Ishikawa (cell line): ENCODE data around the gene NAPG.

Experiments
- CEBPB ChIP-seq: IDR thresholded peaks from 2 replicates; pipeline ENCODE4 v1.6.1; 2012
- CREB1 ChIP-seq: IDR thresholded peaks from 2 replicates; pipeline ENCODE4 v1.6.1; 2012; ENCODE audit warnings: low read depth
- EGR1 ChIP-seq: IDR thresholded peaks from 2 replicates; pipeline ENCODE4 v1.6.1; 2012
- EP300 ChIP-seq: IDR thresholded peaks from 2 replicates; pipeline ENCODE4 v1.6.1; 2012; ENCODE audit warnings: borderline replicate concordance
- FOXM1 ChIP-seq: IDR thresholded peaks from 2 replicates; pipeline ENCODE4 v1.6.1; 2012; ENCODE audit warnings: low read depth, borderline replicate concordance
- NFIC ChIP-seq: IDR thresholded peaks from 2 replicates; pipeline ENCODE4 v1.6.1; 2012
- RAD21 ChIP-seq: IDR thresholded peaks from 2 replicates; pipeline ENCODE4 v1.6.1; 2012; ENCODE audit warnings: low read depth
- TAF1 ChIP-seq: IDR thresholded peaks from 2 replicates; pipeline ENCODE4 v1.6.1; 2012; ENCODE audit warnings: low read depth, mild to moderate bottlenecking
- TCF12 ChIP-seq: IDR thresholded peaks from 2 replicates; pipeline ENCODE4 v1.6.1; 2012; ENCODE audit warnings: low read depth
- TEAD4 ChIP-seq: IDR thresholded peaks from 2 replicates; pipeline ENCODE4 v1.6.1; 2012
- USF1 ChIP-seq: IDR thresholded peaks from 2 replicates; pipeline ENCODE4 v1.6.1; 2012
- YY1 ChIP-seq: IDR thresholded peaks from 2 replicates; pipeline ENCODE4 v1.6.1; 2012; ENCODE audit warnings: low read depth
- ZBTB7A ChIP-seq: IDR thresholded peaks from 2 replicates; pipeline ENCODE4 v1.6.1; 2012; ENCODE audit warnings: low read depth
- TF ChIP-seq, protein P1 (sequence below): IDR thresholded peaks from 2 replicates; pipeline ENCODE4 v1.6.1; 2012; ENCODE audit warnings: low read depth, mild to moderate bottlenecking
- TF ChIP-seq, protein P2 (sequence below): IDR thresholded peaks from 2 replicates; pipeline ENCODE4 v1.6.1; 2012

NAPG gene

DNA sequence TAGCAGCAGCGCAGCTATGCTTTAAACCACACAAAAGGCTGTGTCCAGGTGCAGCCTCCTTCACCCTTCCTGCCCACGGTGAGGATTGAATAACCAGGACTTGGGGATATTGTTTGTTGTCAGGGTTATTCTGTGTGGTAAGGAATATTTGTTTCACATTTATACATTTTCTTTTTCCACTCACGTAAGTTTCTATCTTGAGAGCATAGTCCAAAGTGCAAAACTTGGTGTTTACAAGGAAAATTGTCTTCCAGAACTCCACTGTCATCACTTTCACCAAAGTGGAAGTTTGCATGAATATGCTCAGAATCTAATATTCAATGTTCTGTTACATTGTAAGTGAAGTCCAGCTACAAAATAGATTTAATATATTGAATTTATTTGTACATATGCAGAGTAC, 26.4 kb downstream of the NAPG start:
- no peak for TF ChIP-seq EP300
- no peak for TF ChIP-seq USF1
- TF ChIP-seq, protein P1, sequence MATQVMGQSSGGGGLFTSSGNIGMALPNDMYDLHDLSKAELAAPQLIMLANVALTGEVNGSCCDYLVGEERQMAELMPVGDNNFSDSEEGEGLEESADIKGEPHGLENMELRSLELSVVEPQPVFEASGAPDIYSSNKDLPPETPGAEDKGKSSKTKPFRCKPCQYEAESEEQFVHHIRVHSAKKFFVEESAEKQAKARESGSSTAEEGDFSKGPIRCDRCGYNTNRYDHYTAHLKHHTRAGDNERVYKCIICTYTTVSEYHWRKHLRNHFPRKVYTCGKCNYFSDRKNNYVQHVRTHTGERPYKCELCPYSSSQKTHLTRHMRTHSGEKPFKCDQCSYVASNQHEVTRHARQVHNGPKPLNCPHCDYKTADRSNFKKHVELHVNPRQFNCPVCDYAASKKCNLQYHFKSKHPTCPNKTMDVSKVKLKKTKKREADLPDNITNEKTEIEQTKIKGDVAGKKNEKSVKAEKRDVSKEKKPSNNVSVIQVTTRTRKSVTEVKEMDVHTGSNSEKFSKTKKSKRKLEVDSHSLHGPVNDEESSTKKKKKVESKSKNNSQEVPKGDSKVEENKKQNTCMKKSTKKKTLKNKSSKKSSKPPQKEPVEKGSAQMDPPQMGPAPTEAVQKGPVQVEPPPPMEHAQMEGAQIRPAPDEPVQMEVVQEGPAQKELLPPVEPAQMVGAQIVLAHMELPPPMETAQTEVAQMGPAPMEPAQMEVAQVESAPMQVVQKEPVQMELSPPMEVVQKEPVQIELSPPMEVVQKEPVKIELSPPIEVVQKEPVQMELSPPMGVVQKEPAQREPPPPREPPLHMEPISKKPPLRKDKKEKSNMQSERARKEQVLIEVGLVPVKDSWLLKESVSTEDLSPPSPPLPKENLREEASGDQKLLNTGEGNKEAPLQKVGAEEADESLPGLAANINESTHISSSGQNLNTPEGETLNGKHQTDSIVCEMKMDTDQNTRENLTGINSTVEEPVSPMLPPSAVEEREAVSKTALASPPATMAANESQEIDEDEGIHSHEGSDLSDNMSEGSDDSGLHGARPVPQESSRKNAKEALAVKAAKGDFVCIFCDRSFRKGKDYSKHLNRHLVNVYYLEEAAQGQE: no peak
- no peak for TF ChIP-seq CREB1
- no peak for TF ChIP-seq CEBPB
- no peak for TF ChIP-seq FOXM1
- TF ChIP-seq RAD21: no peak
- TF ChIP-seq TCF12: no peak
- TF ChIP-seq ZBTB7A: no peak
- no peak for TF ChIP-seq NFIC
- TF ChIP-seq, protein P2, sequence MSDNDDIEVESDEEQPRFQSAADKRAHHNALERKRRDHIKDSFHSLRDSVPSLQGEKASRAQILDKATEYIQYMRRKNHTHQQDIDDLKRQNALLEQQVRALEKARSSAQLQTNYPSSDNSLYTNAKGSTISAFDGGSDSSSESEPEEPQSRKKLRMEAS: no peak
- no peak for TF ChIP-seq YY1
- TF ChIP-seq TEAD4: no peak
- no peak for TF ChIP-seq TAF1
- TF ChIP-seq EGR1: no peak

GRCh38 chr18:10557085-10557677, 31.4 kb downstream of the NAPG start:
- TF ChIP-seq CREB1: no peak
- TF ChIP-seq YY1: no peak
- no peak for TF ChIP-seq USF1
- TF ChIP-seq, protein P1: no peak
- no peak for TF ChIP-seq TCF12
- TF ChIP-seq TEAD4: no peak
- TF ChIP-seq TAF1: no peak
- no peak for TF ChIP-seq EP300

DNA sequence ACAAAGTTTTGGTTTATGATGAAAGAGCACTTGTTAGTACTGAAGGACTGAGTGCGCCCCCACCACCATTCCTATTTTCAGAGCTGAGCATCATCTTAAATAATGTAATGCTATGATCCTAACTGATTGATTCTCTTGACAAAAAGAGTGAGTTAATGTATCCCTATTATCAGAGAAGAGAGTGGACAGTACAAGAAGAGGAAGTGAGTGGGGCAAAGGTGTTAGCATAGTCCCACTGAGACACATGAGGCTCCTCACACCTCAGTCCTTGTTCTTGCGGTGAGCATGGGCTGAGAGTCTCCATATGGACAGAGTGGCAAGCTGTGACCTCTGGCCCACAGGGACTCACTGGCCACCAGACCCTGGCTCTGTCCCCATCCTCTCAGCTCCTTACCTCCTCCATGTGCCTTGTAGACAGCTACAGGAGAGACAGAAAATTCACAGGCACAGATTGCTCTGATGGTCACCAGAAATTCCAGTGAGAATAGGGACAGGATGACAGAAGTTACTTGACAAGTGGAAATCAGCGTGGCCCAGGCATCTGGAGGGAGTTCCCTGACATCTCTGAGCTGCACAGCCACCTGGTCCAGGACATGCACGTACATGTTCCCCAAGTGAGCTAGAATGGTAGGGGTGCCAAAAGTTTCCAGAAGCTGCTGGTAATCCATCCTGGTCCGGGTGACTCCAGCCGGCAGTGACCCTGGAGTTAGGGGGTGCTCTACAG, 32.6 kb downstream of the NAPG start:
- no peak for TF ChIP-seq FOXM1
- no peak for TF ChIP-seq TCF12
- TF ChIP-seq, protein P1: no peak
- TF ChIP-seq CREB1: no peak
- TF ChIP-seq YY1: no peak
- no peak for TF ChIP-seq ZBTB7A
- no peak for TF ChIP-seq EP300
- TF ChIP-seq, protein P2: no peak
- TF ChIP-seq TAF1: no peak

GRCh38 chr18:10558967-10559298, 33.1 kb downstream of the NAPG start:
- TF ChIP-seq USF1 (no peak), RAD21 (no peak), CEBPB (no peak), EGR1 (no peak), ZBTB7A (no peak), EP300 (no peak), TCF12 (no peak), YY1 (no peak), FOXM1 (no peak), TAF1 (no peak), CREB1 (no peak), NFIC (no peak), TEAD4 (no peak)
- TF ChIP-seq, protein P2: no peak
- TF ChIP-seq, protein P1: no peak
